Heart right ventricle (tissue), 16 donors: ENCODE measurements around the gene BST2. TPM values are rescaled to one million over a fixed set of nuclear protein-coding genes. Genes with fewer than 3 reads are reported as not detected.

ENCODE experiments used
- ATAC-seq, 8 donors: fragments of 200-7000 bp; cut with Tn5 transposase; one replicate each; pipeline ENCODE4 v1.9.1; 2020; ENCODE audit warnings: mild to moderate bottlenecking in 8 of 8, moderate library complexity in 8 of 8, moderate number of reproducible peaks in 1 of 8
- DNase-seq, 2 donors: peaks; one replicate each; pipeline ENCODE4 v3.0.0-alpha.2; 2020
- H3K27ac ChIP-seq, 10 donors: fragments of 200-600 bp; sonication (generic) in 2 of 10; one replicate each; pipeline versions ENCODE4 v1.5.0 to v1.8.0; 2020 to 2022; ENCODE audit warnings: mild to moderate bottlenecking in 3 of 10
- H3K27me3 ChIP-seq, 7 donors: fragments of 200-600 bp; one replicate each; pipeline ENCODE4 v1.8.0; 2021 to 2022; ENCODE audit warnings: mild to moderate bottlenecking in 2 of 7
- H3K36me3 ChIP-seq, 9 donors: fragments of 200-600 bp; sonication (generic) in 1 of 9; one replicate each; pipeline versions ENCODE4 v1.5.0 to v1.8.0; 2020 to 2022; ENCODE audit warnings: mild to moderate bottlenecking in 2 of 9
- H3K4me1 ChIP-seq, 9 donors: fragments of 200-600 bp; sonication (generic) in 1 of 9; one replicate each; pipeline versions ENCODE4 v1.5.0 to v1.8.0; 2020 to 2022; ENCODE audit warnings: mild to moderate bottlenecking in 4 of 9
- H3K4me3 ChIP-seq, 10 donors: fragments of 200-600 bp; sonication (generic) in 2 of 10; one replicate each; pipeline versions ENCODE4 v1.5.0 to v1.8.0; 2020 to 2022; ENCODE audit warnings: mild to moderate bottlenecking in 7 of 10, moderate library complexity in 2 of 10
- H3K9me3 ChIP-seq, 11 donors: fragments of 200-600 bp in 10 of 11; sonication (generic) in 2 of 11; one replicate each; pipeline versions ENCODE4 v1.5.0 to v1.8.0; 2013 to 2022; ENCODE audit warnings: mild to moderate bottlenecking in 2 of 11, control low read depth in 1 of 11, moderate library complexity in 1 of 11
- WGBS, 2 donors: extraction: QIAGEN DNeasy Blood & Tissue Kit; methylation state at CpG; one replicate each; pipeline ENCODE4 v1.1.7; 2013; ENCODE audit warnings: inconsistent platforms in 1 of 2; 5-methylcytosine and 5-hydroxymethylcytosine counted together
- intact Hi-C, 10 donors: fragments of 100-400 bp; cut with DNase I; formaldehyde crosslinking; loops; one replicate each; pipeline versions ENCODE4 v1.11.1 to v1.14.2; 2022
- polyA plus RNA-seq, 2 donors: library from polyadenylated mRNA; stranded (reverse); fragments of 200-250 nt; gene quantifications; one replicate each; pipeline ENCODE4 v1.2.3, GENCODE V29; 2013
- total RNA-seq, 10 donors: library from RNA; stranded (reverse); fragmentation: NEBNext Ultra II Directional in 3 of 10; extraction: Animal tissue kit (Norgen Biotek cat#: 25700) in 3 of 10; gene quantifications; one replicate each; pipeline versions ENCODE4 v1.2.1 to v1.2.4, GENCODE V29; 2021 to 2023
- TF ChIP-seq, protein P1 (sequence below), 9 donors: fragments of 200-600 bp; sonication (generic) in 2 of 9; IDR thresholded peaks; one replicate each; pipeline versions ENCODE4 v1.5.0 to v1.8.0; 2021 to 2022; ENCODE audit warnings: antibody characterized with exemption in 9 of 9, mild to moderate bottlenecking in 5 of 9, moderate library complexity in 1 of 9
- donor health status: Arrhythmogenic right ventricular cardiomyopathy.
- donor health status: ischemic (EF 13 %, LVEDD 7.1; RV severe dilation, severe dysfunction).
- donor health status: healthy with polysubstance abuse.
- donor health status: DM: no; HTN: yes; CAD: no.
- donor health status: DM: no; HTN: no; CAD: no.
- donor health status: ischemic (EF 25% LVEDD 6.9; RV normal size, moderate dysfunction).
- donor health status: ischemic (EF 25% LVEDD 5.7; RV mildly dilated, moderate dysfunction).
- donor health status: healthy.
- donor health status: DM: yes; HTN: yes; CAD: no.
- donor health status: Ischemic cardiomyopathy.
- donor health status: ischemic (EF 35%, LVEDD 5.7; RV mildly dilated, moderate dysfunction).
- donor health status: nonischemic (EF 11% LVEDD 7.7; RV severe dilation, severe dysfunction).
- donor health status: DM: yes; HTN: yes; CAD: no.
- donor health status: PGD.
- donor health status: ischemic (EF 29% LVEDD 5.4; RV normal size, mild dysfunction).
- donor health status: nonischemic (EF 23%, LVEDD 6.1; RV moderate dilation, normal function).

Gene BST2
- total and polyA plus RNA-seq, 12 donors = 22.7 to 75.4 (median 37.7) TPM

GRCh38 chr19:17435218-17435617, 29.8 kb upstream of the BST2 start:
- ATAC-seq = no peak

GRCh38 chr19:17431417-17431816, 26.0 kb upstream of the BST2 start:
- 92 to 93% methylated on average over 7 of the region's 7 CpGs for WGBS, 2 donors
- ATAC-seq = no peak
- Histone ChIP-seq H3K27me3 (no peaks in the 10 kb centered on the region), H3K27ac (no peak overlapping the region), H3K4me3 (no peak overlapping the region), H3K4me1 (no peaks in the 10 kb centered on the region), H3K36me3 (peaks cover 0 to 8% (median 0%) of the 10 kb centered on the region in 9 donors), H3K9me3 (peaks cover 0 to 5% (median 0%) of the 10 kb centered on the region in 11 donors)
- intact Hi-C loops = loop anchor here in 1 of 10 donors (5.0 kb wide), 1 partner anchor 361 kb away; no protein-coding TSS in a partner anchor
- no peak for DNase-seq
- TF ChIP-seq, protein P1, sequence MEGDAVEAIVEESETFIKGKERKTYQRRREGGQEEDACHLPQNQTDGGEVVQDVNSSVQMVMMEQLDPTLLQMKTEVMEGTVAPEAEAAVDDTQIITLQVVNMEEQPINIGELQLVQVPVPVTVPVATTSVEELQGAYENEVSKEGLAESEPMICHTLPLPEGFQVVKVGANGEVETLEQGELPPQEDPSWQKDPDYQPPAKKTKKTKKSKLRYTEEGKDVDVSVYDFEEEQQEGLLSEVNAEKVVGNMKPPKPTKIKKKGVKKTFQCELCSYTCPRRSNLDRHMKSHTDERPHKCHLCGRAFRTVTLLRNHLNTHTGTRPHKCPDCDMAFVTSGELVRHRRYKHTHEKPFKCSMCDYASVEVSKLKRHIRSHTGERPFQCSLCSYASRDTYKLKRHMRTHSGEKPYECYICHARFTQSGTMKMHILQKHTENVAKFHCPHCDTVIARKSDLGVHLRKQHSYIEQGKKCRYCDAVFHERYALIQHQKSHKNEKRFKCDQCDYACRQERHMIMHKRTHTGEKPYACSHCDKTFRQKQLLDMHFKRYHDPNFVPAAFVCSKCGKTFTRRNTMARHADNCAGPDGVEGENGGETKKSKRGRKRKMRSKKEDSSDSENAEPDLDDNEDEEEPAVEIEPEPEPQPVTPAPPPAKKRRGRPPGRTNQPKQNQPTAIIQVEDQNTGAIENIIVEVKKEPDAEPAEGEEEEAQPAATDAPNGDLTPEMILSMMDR (IDR thresholded peaks at IDR 0.05) = no peak

More at GRCh38 chr19:17435218-17435617, 29.8 kb upstream of the BST2 start:
- no peak for DNase-seq
- H3K4me3 ChIP-seq = no peak overlapping the region
- WGBS, 2 donors = 83 to 85% methylated on average over 7 of the region's 7 CpGs
- peaks cover 0 to 8% (median 0%) of the 10 kb centered on the region in 9 donors for H3K36me3 ChIP-seq
- H3K4me1 ChIP-seq = no peaks in the 10 kb centered on the region
- H3K27ac ChIP-seq = no peak overlapping the region
- H3K9me3 ChIP-seq = peaks cover 0 to 5% (median 0%) of the 10 kb centered on the region in 11 donors
- H3K27me3 ChIP-seq = no peaks in the 10 kb centered on the region
- intact Hi-C loops = no loop called here
- TF ChIP-seq, protein P1 (IDR thresholded peaks at IDR 0.05) = no peak

GRCh38 chr19:17429641-17430113, 24.2 kb upstream of the BST2 start:
- Histone ChIP-seq H3K4me3 (no peak overlapping the region), H3K27me3 (no peaks in the 10 kb centered on the region), H3K9me3 (no peaks in the 10 kb centered on the region), H3K36me3 (no peaks in the 10 kb centered on the region), H3K4me1 (peaks cover 0 to 5% (median 0%) of the 10 kb centered on the region in 9 donors), H3K27ac (no peak overlapping the region)
- no peak for DNase-seq
- no peak for ATAC-seq
- intact Hi-C loops = loop anchor here in 1 of 10 donors (5.0 kb wide), 1 partner anchor 363 kb away; no protein-coding TSS in a partner anchor
- TF ChIP-seq, protein P1 (IDR thresholded peaks at IDR 0.05) = no peak
- 59 to 65% methylated on average over 17 of the region's 17 CpGs for WGBS, 2 donors

GRCh38 chr19:17424743-17425365, 19.4 kb upstream of the BST2 start:
- peaks cover 0 to 16% (median 9%) of the 10 kb centered on the region in 9 donors for H3K4me1 ChIP-seq
- TF ChIP-seq, protein P1 (IDR thresholded peaks at IDR 0.05) = peak in 7 of 9 donors; percentile 24 to 51 (median 38)

More at GRCh38 chr19:17424743-17425365, 19.4 kb upstream of the BST2 start:
- WGBS, 2 donors = 25 to 32% methylated on average over 27 of the region's 27 CpGs
- Histone ChIP-seq H3K9me3 (no peaks in the 10 kb centered on the region), H3K27me3 (no peaks in the 10 kb centered on the region), H3K4me3 (no peak overlapping the region), H3K27ac (no peak overlapping the region), H3K36me3 (peaks cover 0 to 23% (median 0%) of the 10 kb centered on the region in 9 donors)
- DNase-seq = peak in 1 of 2 donors; percentile 34
- intact Hi-C loops = no loop called here
- peak in 4 of 8 donors; percentile 27 to 53 (median 42) for ATAC-seq
